ENCODE data around the gene CHD9.
"Not testable (repeated sequence)": the region's sequence is repeated elsewhere in the genome, so short reads cannot be mapped to it uniquely, and the experiment has no call there.

Gene CHD9

GRCh38 chr16:53291757-53292392 is 237.1 kb downstream of the CHD9 start:
- DNase-seq: no peak

- no peak for DNase-seq
These were observed 242.7 kb downstream of the CHD9 start for GRCh38 chr16:53297477-53297876.

- DNase-seq: no peak
These were observed 249.5 kb downstream of the CHD9 start for GRCh38 chr16:53304334-53304733.

- no peak for DNase-seq
These were observed 251.0 kb downstream of the CHD9 start for GRCh38 chr16:53305743-53306142.

GRCh38 chr16:53309457-53309856 is 254.7 kb downstream of the CHD9 start:
- no peak for DNase-seq

- no peak for DNase-seq
These were observed 266.2 kb downstream of the CHD9 start for GRCh38 chr16:53320992-53321391.

- no peak for DNase-seq
These were observed 269.1 kb downstream of the CHD9 start for GRCh38 chr16:53323924-53324323.

- DNase-seq: not testable (repeated sequence)
These were observed 276.2 kb downstream of the CHD9 start for GRCh38 chr16:53330991-53331390.

GRCh38 chr16:53334581-53334980 is 279.8 kb downstream of the CHD9 start:
- DNase-seq: no peak

GRCh38 chr16:53337294-53337693 is 282.5 kb downstream of the CHD9 start:
- no peak for DNase-seq

GRCh38 chr16:53341792-53342191 is 287.0 kb downstream of the CHD9 start:
- DNase-seq: no peak

GRCh38 chr16:53355064-53355463 is 300.3 kb downstream of the CHD9 start:
- no peak for DNase-seq

- no peak for DNase-seq
These were observed 301.9 kb downstream of the CHD9 start for GRCh38 chr16:53356478-53357207.

GRCh38 chr16:53357208-53357586 is 302.4 kb downstream of the CHD9 start:
- no peak for DNase-seq

- no peak for DNase-seq
These were observed 303.2 kb downstream of the CHD9 start for GRCh38 chr16:53357955-53358354.

GRCh38 chr16:53358884-53359283 is 304.1 kb downstream of the CHD9 start:
- DNase-seq: no peak

GRCh38 chr16:53369921-53370320 is 315.1 kb downstream of the CHD9 start:
- DNase-seq: no peak

GRCh38 chr16:53370827-53371226 is 316.0 kb downstream of the CHD9 start:
- no peak for DNase-seq

- DNase-seq: no peak
These were observed 318.4 kb downstream of the CHD9 start for GRCh38 chr16:53372992-53373871.

GRCh38 chr16:53374800-53375199 is 320.0 kb downstream of the CHD9 start:
- no peak for DNase-seq

GRCh38 chr16:53378138-53378537 is 323.3 kb downstream of the CHD9 start:
- DNase-seq: no peak
